Effector memory CD4-positive, alpha-beta T cell (primary cell): Measurements from ENCODE around the gene PLEKHG7.
"Not testable (repeated sequence)": the region's sequence is repeated elsewhere in the genome, so short reads cannot be mapped to it uniquely, and the experiment has no call there.

ENCODE experiments used
- DNase-seq, 3 donors: peaks; one replicate each; pipeline ENCODE4 v3.0.0-alpha.2; 2020
- H3K27ac ChIP-seq: 2 replicates; pipeline ENCODE4 v1.7.0; 2013; ENCODE audit warnings: mild to moderate bottlenecking, low read length, moderate library complexity; ENCODE audit not compliant: insufficient read depth, poor library complexity, severe bottlenecking
- H3K27me3 ChIP-seq: replicated peaks from 2 replicates; pipeline ENCODE4 v1.7.0; 2013; ENCODE audit warnings: mild to moderate bottlenecking, low read length; ENCODE audit not compliant: insufficient read depth, control insufficient read depth, poor library complexity, severe bottlenecking
- H3K36me3 ChIP-seq: 2 replicates; pipeline ENCODE4 v1.7.0; 2013; ENCODE audit warnings: mild to moderate bottlenecking, low read length, moderate library complexity; ENCODE audit not compliant: control insufficient read depth, insufficient read depth
- H3K4me1 ChIP-seq: 2 replicates; pipeline ENCODE4 v1.7.0; 2013; ENCODE audit warnings: low read length, mild to moderate bottlenecking; ENCODE audit not compliant: control insufficient read depth, insufficient read depth, poor library complexity, severe bottlenecking
- H3K4me3 ChIP-seq: 2 replicates; pipeline ENCODE4 v1.7.0; 2013; ENCODE audit warnings: low read length, low read depth, mild to moderate bottlenecking; ENCODE audit not compliant: insufficient read depth, poor library complexity, severe bottlenecking
- H3K9me3 ChIP-seq: 2 replicates; pipeline ENCODE4 v1.7.0; 2013; ENCODE audit warnings: mild to moderate bottlenecking, low read length, moderate library complexity; ENCODE audit not compliant: control insufficient read depth

The PLEKHG7 gene

DNA sequence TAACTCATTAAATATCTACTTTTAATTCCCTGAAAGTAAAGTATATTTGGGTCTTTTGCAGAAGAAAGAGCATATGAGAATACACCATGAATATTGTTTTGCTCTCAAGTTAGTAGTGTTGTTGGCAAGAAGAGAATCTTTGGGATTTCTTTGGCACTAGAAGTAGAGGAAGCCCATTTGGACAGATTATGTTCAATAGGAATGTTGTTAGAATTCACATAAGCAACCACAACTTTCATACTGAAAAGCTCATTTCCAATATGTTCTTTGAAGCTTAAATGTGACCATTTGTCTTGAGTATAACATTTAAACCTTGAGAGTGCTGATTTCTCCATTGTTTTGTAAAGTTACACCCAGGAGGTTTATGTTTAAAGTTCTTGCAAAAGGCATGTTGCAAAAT, 37.6 kb downstream of the PLEKHG7 start:
- no peak for DNase-seq
- H3K27ac ChIP-seq, result no peak overlapping the region
- no peaks in the 10 kb centered on the region for H3K36me3 ChIP-seq
- H3K27me3 ChIP-seq, result no peaks in the 10 kb centered on the region
- no peak overlapping the region for H3K4me3 ChIP-seq
- no peaks in the 10 kb centered on the region for H3K9me3 ChIP-seq
- no peaks in the 10 kb centered on the region for H3K4me1 ChIP-seq

- no peak for DNase-seq
- H3K9me3 ChIP-seq, result no peaks in the 10 kb centered on the region
- H3K27me3 ChIP-seq, result no peaks in the 10 kb centered on the region
- no peak overlapping the region for H3K4me3 ChIP-seq
- no peak overlapping the region for H3K27ac ChIP-seq
- no peaks in the 10 kb centered on the region for H3K36me3 ChIP-seq
- no peaks in the 10 kb centered on the region for H3K4me1 ChIP-seq
Measured at GRCh38 chr12:92743026-92743425, 40.2 kb downstream of the PLEKHG7 start.

DNA sequence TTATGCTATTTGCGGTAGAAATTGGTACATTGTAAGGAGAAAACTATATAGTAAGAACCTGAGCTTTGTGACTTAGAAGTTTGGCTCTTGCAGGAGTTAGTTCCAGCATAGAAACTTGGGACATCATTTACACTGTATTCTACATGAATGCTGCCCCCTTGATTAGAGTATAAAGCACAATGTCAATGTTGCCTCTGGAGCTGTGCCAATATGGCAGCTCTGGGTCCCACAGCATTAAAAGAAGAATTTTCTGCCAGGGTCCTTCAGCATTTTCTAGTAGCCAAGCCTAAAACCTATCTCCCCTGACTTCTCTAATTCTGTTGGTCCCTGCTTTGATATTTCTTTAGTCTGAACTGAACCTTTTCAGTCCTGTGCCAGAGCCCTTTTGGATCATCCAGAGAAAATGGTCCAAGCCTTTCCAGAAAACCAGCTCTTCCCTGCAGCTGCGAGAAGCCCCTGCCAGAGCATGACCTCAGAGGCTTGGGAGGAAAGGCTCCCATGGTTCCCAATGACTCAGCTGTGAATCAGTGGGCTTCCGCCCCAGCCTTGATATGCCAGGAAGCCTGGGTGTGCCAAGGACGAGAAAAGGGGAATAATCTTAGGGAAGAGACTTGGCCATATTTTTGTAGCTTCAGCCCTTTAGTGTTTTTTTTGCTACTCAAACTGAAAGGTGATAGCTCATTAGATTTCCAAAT, 43.2 kb downstream of the PLEKHG7 start:
- Histone ChIP-seq H3K4me3 (no peak overlapping the region), H3K27ac (no peak overlapping the region), H3K9me3 (no peaks in the 10 kb centered on the region), H3K4me1 (no peaks in the 10 kb centered on the region), H3K27me3 (no peaks in the 10 kb centered on the region), H3K36me3 (no peaks in the 10 kb centered on the region)
- no peak for DNase-seq

DNA sequence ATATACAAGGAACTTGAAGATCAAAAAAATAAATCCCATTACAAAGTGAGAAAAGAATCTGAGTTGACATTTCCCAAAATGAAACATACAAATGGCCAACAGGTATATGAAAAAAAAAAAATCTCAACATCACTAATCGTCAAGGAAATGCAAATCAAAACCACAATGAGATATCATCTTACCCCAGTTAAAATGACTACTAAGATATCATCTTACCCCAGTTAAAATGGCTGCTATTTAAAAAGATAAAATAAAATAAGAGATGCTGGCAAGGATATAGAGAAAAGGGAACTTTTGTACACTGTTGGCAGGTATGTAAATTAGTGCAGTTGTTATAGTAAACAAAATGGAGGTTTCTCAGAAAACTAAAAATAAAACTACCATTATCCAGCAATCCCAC, 44.4 kb downstream of the PLEKHG7 start:
- no peaks in the 10 kb centered on the region for H3K9me3 ChIP-seq
- no peak overlapping the region for H3K4me3 ChIP-seq
- no peaks in the 10 kb centered on the region for H3K4me1 ChIP-seq
- no peak overlapping the region for H3K27ac ChIP-seq
- no peak for DNase-seq
- H3K36me3 ChIP-seq, result no peaks in the 10 kb centered on the region
- H3K27me3 ChIP-seq, result no peaks in the 10 kb centered on the region

- H3K36me3 ChIP-seq, H3K27ac ChIP-seq, H3K27me3 ChIP-seq, DNase-seq, H3K9me3 ChIP-seq, H3K4me1 ChIP-seq, H3K4me3 ChIP-seq: not testable (repeated sequence)
Measured at GRCh38 chr12:92749691-92750090, 46.9 kb downstream of the PLEKHG7 start.

GRCh38 chr12:92753976-92754885, 51.4 kb downstream of the PLEKHG7 start:
- no peak overlapping the region for H3K4me3 ChIP-seq
- H3K9me3 ChIP-seq, result no peaks in the 10 kb centered on the region
- no peaks in the 10 kb centered on the region for H3K27me3 ChIP-seq
- DNase-seq, result no peak
- H3K36me3 ChIP-seq, result no peaks in the 10 kb centered on the region
- H3K27ac ChIP-seq, result no peak overlapping the region
- no peaks in the 10 kb centered on the region for H3K4me1 ChIP-seq

DNA sequence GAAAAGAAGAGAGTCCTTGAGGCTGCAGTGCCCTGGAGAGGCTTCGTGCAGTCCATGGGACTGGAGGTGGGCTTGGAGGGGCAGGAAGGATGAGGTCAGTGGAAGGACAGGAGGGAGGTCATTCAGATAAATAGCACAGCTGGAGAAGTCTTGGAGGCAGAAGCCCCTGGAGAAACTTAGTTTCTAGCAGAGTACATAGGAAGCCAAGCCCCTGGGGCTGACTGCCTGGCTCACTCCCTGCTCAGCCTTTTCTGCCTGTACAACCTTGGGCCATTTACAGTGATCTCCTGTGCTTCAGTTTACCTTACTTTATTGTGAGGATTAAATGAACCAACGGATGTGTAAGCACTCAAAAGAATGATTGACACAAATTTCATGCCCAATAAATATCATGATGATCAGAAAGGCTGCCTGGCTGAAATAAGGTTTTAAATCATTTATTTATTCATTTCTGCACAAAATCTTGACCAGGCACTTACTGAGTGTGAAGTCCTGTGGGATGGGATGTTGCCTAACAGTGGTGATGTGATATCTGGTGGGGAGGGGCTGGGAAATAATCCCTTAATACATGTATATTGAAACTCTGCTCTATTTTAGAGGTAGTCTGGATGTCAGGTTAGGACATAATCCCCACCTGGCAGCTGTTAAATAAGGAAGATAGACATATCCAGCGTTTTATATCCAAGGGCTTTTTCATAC, 54.3 kb downstream of the PLEKHG7 start:
- H3K27ac ChIP-seq, result no peak overlapping the region
- no peaks in the 10 kb centered on the region for H3K27me3 ChIP-seq
- no peaks in the 10 kb centered on the region for H3K4me1 ChIP-seq
- no peak overlapping the region for H3K4me3 ChIP-seq
- no peaks in the 10 kb centered on the region for H3K9me3 ChIP-seq
- DNase-seq, result no peak
- no peaks in the 10 kb centered on the region for H3K36me3 ChIP-seq

DNA sequence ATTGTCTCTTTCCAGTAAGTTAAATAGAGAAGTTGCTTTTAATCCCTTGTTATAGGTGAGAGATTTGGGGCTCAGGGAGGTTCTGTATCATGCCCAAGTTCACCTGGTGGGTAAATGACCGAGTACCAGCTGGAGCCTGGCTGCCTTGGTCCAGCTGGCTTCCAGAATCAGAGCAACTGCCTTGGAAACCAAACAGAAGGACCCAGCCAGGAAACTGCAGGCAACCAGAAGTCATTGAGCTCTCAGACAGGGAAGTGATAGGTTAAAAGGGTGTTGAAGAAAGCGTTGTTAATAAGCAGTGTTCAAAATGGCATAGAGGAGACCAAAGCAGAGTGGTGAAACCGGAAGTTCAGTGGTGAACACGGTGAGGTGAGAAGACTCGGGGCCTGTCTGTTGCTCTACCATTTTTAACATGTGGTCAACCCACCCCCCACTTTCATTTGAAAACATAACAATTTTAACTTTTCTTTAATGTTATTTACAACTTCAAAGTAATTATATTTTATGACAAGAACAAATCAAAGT, 54.9 kb downstream of the PLEKHG7 start:
- Histone ChIP-seq H3K36me3 (no peaks in the 10 kb centered on the region), H3K4me1 (no peaks in the 10 kb centered on the region), H3K9me3 (no peaks in the 10 kb centered on the region), H3K27ac (no peak overlapping the region), H3K27me3 (no peaks in the 10 kb centered on the region), H3K4me3 (no peak overlapping the region)
- no peak for DNase-seq

GRCh38 chr12:92759634-92760268, 57.0 kb downstream of the PLEKHG7 start:
- DNase-seq, result no peak
- H3K4me3 ChIP-seq, result no peak overlapping the region
- H3K4me1 ChIP-seq, result no peaks in the 10 kb centered on the region
- no peak overlapping the region for H3K27ac ChIP-seq
- no peaks in the 10 kb centered on the region for H3K9me3 ChIP-seq
- H3K36me3 ChIP-seq, result no peaks in the 10 kb centered on the region
- H3K27me3 ChIP-seq, result no peaks in the 10 kb centered on the region
